DND-41 (cell line): ENCODE measurements around the gene ATXN1.

Experiments used
- ATAC-seq: fragments of 200-7000 bp; cut with Tn5 transposase; 3 replicates; pipeline ENCODE4 v1.9.1; 2021; ENCODE audit warnings: low read depth; ENCODE audit not compliant: insufficient read depth
- DNase-seq: peaks from one replicate; pipeline ENCODE4 v3.0.0-alpha.2; 2020
- H2AFZ ChIP-seq: 2 replicates; pipeline ENCODE4 v1.6.0; 2012; ENCODE audit warnings: low read depth, low read length
- H3K27ac ChIP-seq: 2 replicates; pipeline ENCODE4 v1.5.1; 2012; ENCODE audit warnings: low read length, inconsistent platforms
- H3K27me3 ChIP-seq: fragments of 200-600 bp; sonication (generic); 2 replicates; pipeline ENCODE4 v1.6.0; 2012; ENCODE audit warnings: low read length, mild to moderate bottlenecking, inconsistent platforms; ENCODE audit not compliant: insufficient read depth, poor library complexity
- H3K36me3 ChIP-seq: 2 replicates; pipeline ENCODE4 v1.5.1; 2012; ENCODE audit warnings: low read length, inconsistent platforms; ENCODE audit not compliant: insufficient read depth
- H3K4me1 ChIP-seq: 2 replicates; pipeline ENCODE4 v1.5.1; 2012; ENCODE audit warnings: mild to moderate bottlenecking, low read length; ENCODE audit not compliant: insufficient read depth
- H3K4me2 ChIP-seq: 2 replicates; pipeline ENCODE4 v1.6.0; 2012; ENCODE audit warnings: mild to moderate bottlenecking, moderate library complexity, low read length, inconsistent platforms; ENCODE audit not compliant: insufficient read depth
- H3K4me3 ChIP-seq, 2 experiments: fragments of 200-600 bp in 1 of 2; shearing (Covaris generic) in 1 of 2; 2 replicates each; pipeline ENCODE4 v1.5.1; 2012 to 2016; ENCODE audit warnings: inconsistent platforms in 2 of 2, low read length in 2 of 2, mild to moderate bottlenecking in 2 of 2, low read depth in 1 of 2, moderate library complexity in 1 of 2
- H3K79me2 ChIP-seq: 2 replicates; pipeline ENCODE4 v1.6.0; 2012; ENCODE audit warnings: low read length, inconsistent platforms; ENCODE audit not compliant: insufficient read depth
- H3K9ac ChIP-seq: 2 replicates; pipeline ENCODE4 v1.6.0; 2012; ENCODE audit warnings: low read depth, mild to moderate bottlenecking, inconsistent platforms, low read length, moderate library complexity
- H3K9me3 ChIP-seq: 2 replicates; pipeline ENCODE4 v1.5.1; 2012; ENCODE audit warnings: low read length, moderate library complexity, mild to moderate bottlenecking, inconsistent platforms; ENCODE audit not compliant: insufficient read depth, severe bottlenecking
- H4K20me1 ChIP-seq: 2 replicates; pipeline ENCODE4 v1.6.0; 2012; ENCODE audit warnings: low read length; ENCODE audit not compliant: insufficient read depth
- EZH2 ChIP-seq: IDR thresholded peaks from 3 replicates; pipeline ENCODE4 v1.6.1; 2012; ENCODE audit warnings: borderline replicate concordance, low read depth, mild to moderate bottlenecking, moderate library complexity, low read length, inconsistent platforms; ENCODE audit not compliant: severe bottlenecking
- TF ChIP-seq, protein P1 (sequence below): IDR thresholded peaks from 2 replicates; pipeline ENCODE4 v1.5.1; 2012; ENCODE audit warnings: borderline replicate concordance, low read length, moderate library complexity, mild to moderate bottlenecking; ENCODE audit not compliant: poor library complexity, severe bottlenecking; ENCODE audit errors: extremely low read depth

The ATXN1 gene

DNA sequence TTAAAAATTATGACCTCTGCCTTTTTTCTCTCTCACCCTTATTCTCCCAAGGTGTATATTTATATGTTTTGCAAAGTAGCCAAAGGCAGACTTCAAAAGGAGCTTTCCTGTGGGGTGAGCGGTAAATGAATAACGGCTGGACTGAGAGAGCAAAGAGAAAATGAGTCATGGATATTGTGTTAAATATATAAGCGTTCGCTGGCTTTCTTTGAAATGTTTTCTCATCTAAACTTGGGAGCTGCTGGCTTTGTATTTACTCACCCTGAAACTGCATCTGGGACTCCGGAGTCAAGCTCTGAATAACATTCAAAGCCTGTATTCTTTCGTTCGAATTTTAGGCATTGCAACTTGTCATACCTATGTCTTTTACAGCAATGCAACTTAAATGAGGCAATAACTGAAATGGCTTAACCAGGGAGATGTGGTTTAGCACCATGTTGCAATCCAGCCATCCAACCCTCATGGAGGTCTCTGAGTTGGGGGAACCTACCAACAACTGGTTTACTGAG lies 32.0 kb downstream of the ATXN1 start:
- H3K79me2 ChIP-seq, result no peaks in the 10 kb centered on the region
- no peak for DNase-seq
- H3K4me2 ChIP-seq, result no peak overlapping the region
- H3K4me1 ChIP-seq, result no peaks in the 10 kb centered on the region
- H3K9me3 ChIP-seq, result no peaks in the 10 kb centered on the region
- no peak overlapping the region for H3K27ac ChIP-seq
- H4K20me1 ChIP-seq, result no peaks in the 10 kb centered on the region
- H3K9ac ChIP-seq, result no peak overlapping the region
- no peak overlapping the region for H3K4me3 ChIP-seq
- TF ChIP-seq, protein P1, sequence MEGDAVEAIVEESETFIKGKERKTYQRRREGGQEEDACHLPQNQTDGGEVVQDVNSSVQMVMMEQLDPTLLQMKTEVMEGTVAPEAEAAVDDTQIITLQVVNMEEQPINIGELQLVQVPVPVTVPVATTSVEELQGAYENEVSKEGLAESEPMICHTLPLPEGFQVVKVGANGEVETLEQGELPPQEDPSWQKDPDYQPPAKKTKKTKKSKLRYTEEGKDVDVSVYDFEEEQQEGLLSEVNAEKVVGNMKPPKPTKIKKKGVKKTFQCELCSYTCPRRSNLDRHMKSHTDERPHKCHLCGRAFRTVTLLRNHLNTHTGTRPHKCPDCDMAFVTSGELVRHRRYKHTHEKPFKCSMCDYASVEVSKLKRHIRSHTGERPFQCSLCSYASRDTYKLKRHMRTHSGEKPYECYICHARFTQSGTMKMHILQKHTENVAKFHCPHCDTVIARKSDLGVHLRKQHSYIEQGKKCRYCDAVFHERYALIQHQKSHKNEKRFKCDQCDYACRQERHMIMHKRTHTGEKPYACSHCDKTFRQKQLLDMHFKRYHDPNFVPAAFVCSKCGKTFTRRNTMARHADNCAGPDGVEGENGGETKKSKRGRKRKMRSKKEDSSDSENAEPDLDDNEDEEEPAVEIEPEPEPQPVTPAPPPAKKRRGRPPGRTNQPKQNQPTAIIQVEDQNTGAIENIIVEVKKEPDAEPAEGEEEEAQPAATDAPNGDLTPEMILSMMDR, result no peak
- TF ChIP-seq EZH2, result no peak
- no peak for ATAC-seq
- no peaks in the 10 kb centered on the region for H3K27me3 ChIP-seq
- H2AFZ ChIP-seq, result no peak overlapping the region
- H3K36me3 ChIP-seq, result no peaks in the 10 kb centered on the region

DNA sequence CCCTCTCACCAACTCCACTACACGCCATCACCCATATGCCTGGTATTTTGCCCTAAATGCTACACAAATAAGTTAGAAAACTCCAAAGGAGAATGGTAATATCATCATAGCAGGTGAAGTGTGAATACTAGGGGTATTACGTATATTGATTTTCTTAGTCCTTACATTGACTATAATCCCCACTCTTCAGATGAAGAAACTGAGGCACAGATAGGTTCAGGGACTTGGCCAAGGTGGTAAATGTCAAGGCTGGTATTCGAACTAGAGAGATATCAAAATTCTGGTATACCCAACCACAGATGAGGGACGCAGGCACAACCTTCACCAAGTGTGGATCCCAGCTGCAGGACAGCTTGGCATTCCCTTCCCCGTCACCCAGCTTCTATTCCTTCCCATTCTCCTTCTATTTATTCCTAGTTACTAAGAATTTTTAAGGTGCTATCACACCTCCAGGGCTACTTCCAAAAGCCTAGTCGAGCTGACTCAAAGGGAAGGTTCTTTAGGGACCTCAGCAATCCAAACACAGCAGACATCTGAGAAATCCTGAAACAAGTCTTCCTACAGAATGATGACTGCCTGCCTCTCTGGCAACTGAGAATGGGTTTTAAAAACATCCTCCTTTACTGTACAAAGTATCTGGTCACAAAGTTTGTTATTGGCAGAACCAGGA lies 32.6 kb downstream of the ATXN1 start:
- DNase-seq (no peak), ATAC-seq (no peak)
- TF ChIP-seq, protein P1, result no peak
- no peak for TF ChIP-seq EZH2
- Histone ChIP-seq H3K4me2 (no peak overlapping the region), H2AFZ (no peak overlapping the region), H3K79me2 (no peaks in the 10 kb centered on the region), H3K27me3 (no peaks in the 10 kb centered on the region), H3K27ac (no peak overlapping the region), H3K4me1 (no peaks in the 10 kb centered on the region), H3K4me3 (no peak overlapping the region), H3K9ac (no peak overlapping the region), H3K36me3 (no peaks in the 10 kb centered on the region), H4K20me1 (no peaks in the 10 kb centered on the region), H3K9me3 (no peaks in the 10 kb centered on the region)

DNA sequence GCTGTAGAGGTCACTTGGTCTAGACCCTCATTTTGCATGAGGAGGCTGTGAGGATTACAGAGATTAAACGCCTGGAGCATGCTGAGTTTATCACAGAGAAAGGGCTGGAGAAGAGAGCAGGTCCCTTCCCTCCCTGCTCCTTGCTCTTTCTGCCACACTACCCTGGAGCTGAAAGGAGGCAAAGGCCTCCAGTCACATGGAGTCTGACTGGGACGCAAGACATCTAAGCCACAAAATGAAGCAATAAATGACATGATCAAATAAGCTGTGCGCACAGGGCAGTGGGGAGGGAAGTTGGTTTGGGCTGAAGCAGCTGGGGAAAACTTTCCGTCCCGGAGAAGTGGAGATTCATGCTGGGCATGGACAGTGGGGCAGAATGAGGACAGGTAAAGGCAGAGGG lies 33.3 kb downstream of the ATXN1 start:
- ATAC-seq, result no peak
- Histone ChIP-seq H3K9ac (no peak overlapping the region), H3K4me3 (no peak overlapping the region), H3K4me2 (no peak overlapping the region), H3K27ac (no peak overlapping the region), H3K9me3 (no peaks in the 10 kb centered on the region), H3K4me1 (no peaks in the 10 kb centered on the region), H3K79me2 (no peaks in the 10 kb centered on the region), H3K36me3 (no peaks in the 10 kb centered on the region), H4K20me1 (no peaks in the 10 kb centered on the region), H2AFZ (no peak overlapping the region), H3K27me3 (no peaks in the 10 kb centered on the region)
- no peak for DNase-seq
- no peak for TF ChIP-seq EZH2
- TF ChIP-seq, protein P1, result no peak
